ENCODE data around the gene SHD. TPM values are rescaled to one million over a fixed set of nuclear protein-coding genes. Genes with fewer than 3 reads are reported as not detected.

Gene SHD
- total and polyA plus RNA-seq, 2 of the 4 experiments (the other 2 are of a cell fraction), result not detected

GRCh38 chr19:4256563-4256962 is 22.5 kb upstream of the SHD start:
- H3K9me3 ChIP-seq (ENCODE audit: control insufficient read depth, insufficient read depth, low read length), result peaks cover 8% of the 10 kb centered on the region; the same call in 1 of the 2 replicates
- POLR2A ChIA-PET (ENCODE audit: unreplicated experiment), result no interaction called here
- no peak overlapping the region for H3K23ac ChIP-seq (ENCODE audit: low read depth, low read length)
- no TSS peak for BruUV-seq (replicated peaks)
- H4K20me1 ChIP-seq (ENCODE audit: insufficient read depth, low read length), result no peaks in the 10 kb centered on the region
- H3K36me3 ChIP-seq (ENCODE audit: control insufficient read depth, insufficient read depth, low read length), result peaks cover 46% of the 10 kb centered on the region
- H3K9ac ChIP-seq (ENCODE audit: low read depth, low read length), result no peak overlapping the region
- H3K4me2 ChIP-seq (ENCODE audit: low read depth, low read length), result no peak overlapping the region
- no peak overlapping the region for H4K5ac ChIP-seq (ENCODE audit: low read depth, low read length)
- H3K27me3 ChIP-seq (ENCODE audit: control insufficient read depth, insufficient read depth, low read length), result no peaks in the 10 kb centered on the region
- H4K8ac ChIP-seq (ENCODE audit: low read depth in 2 of 2, low read length in 2 of 2), result no peak overlapping the region
- no peak overlapping the region for H3K14ac ChIP-seq (replicated peaks; ENCODE audit: low read depth, low read length)
- H3K18ac ChIP-seq (ENCODE audit: low read depth, low read length), result no peak overlapping the region
- no peak for TF ChIP-seq RCOR1 (IDR thresholded peaks at IDR 0.05; ENCODE audit: insufficient replicate concordance, low read length)
- no peak for TF ChIP-seq ELK1 (IDR thresholded peaks at IDR 0.05; ENCODE audit: borderline replicate concordance, low read depth, low read length)
- TF ChIP-seq BHLHE40 (IDR thresholded peaks at IDR 0.05; ENCODE audit: low read depth, low read length), result no peak
- TF ChIP-seq RAD21 (IDR thresholded peaks at IDR 0.05; ENCODE audit: low read length), result no peak
- no peak for TF ChIP-seq CTCF (conservative IDR thresholded peaks at IDR 0.05; ENCODE audit: low read depth, low read length)
- no peak for TF ChIP-seq SMC3 (IDR thresholded peaks at IDR 0.05; ENCODE audit: low read depth, low read length)
- no peak for TF ChIP-seq MAFK (IDR thresholded peaks at IDR 0.05; ENCODE audit: low read depth, low read length)
- no peak for TF ChIP-seq MXI1 (IDR thresholded peaks at IDR 0.05; ENCODE audit: borderline replicate concordance, low read depth, low read length)
- no peak for TF ChIP-seq MAZ (IDR thresholded peaks at IDR 0.05; ENCODE audit: borderline replicate concordance, low read depth, low read length)
- no peak for TF ChIP-seq USF2 (IDR thresholded peaks at IDR 0.05; ENCODE audit: low read depth, low read length)
- TF ChIP-seq NFE2L2 (IDR thresholded peaks at IDR 0.05; ENCODE audit: low read depth, low read length), result no peak
- TF ChIP-seq POLR2A (IDR thresholded peaks at IDR 0.05; ENCODE audit: low read depth, low read length), result no peak
- TF ChIP-seq RFX5 (IDR thresholded peaks at IDR 0.05; ENCODE audit: low read depth, low read length), result no peak
- no peak for TF ChIP-seq FOS (IDR thresholded peaks at IDR 0.05; ENCODE audit: low read depth, low read length)
- no peak for TF ChIP-seq CEBPB (IDR thresholded peaks at IDR 0.05; ENCODE audit: low read depth, low read length)
- no peak for TF ChIP-seq CHD1 (IDR thresholded peaks at IDR 0.05; ENCODE audit: low read depth, low read length)
- H4K91ac ChIP-seq (ENCODE audit: insufficient read depth, low read depth, low read length), result no peak overlapping the region
- no peak overlapping the region for H3K27ac ChIP-seq (ENCODE audit: insufficient read depth, low read length)
- intact Hi-C loops (cut with micrococcal nuclease) (no loop called here), dilution Hi-C loops (cut with HindIII; ENCODE audit: low sequenced_read_pairs, unreplicated experiment) (no loop called here), in situ Hi-C loops (cut with MboI; ENCODE audit: low sequenced_read_pairs) (no loop called here)
- no peaks in the 10 kb centered on the region for H3K9me1 ChIP-seq (ENCODE audit: insufficient read depth, low read length)
- no CpG with 5 or more reads among the region's 4 CpGs for WGBS, 2 experiments (ENCODE audit: extremely low coverage in 2 of 2, insufficient read length in 1 of 2)
- H2BK20ac ChIP-seq (ENCODE audit: low read depth, low read length), result no peak overlapping the region
- H3K4me1 ChIP-seq (ENCODE audit: control insufficient read depth, insufficient read depth, low read length), result no peaks in the 10 kb centered on the region
- DNase-seq (no peak), ATAC-seq (ENCODE audit: low read depth) (no peak)
- no peak overlapping the region for H2BK15ac ChIP-seq (ENCODE audit: low read depth, low read length)
- no peak overlapping the region for H2AK9ac ChIP-seq (replicated peaks; ENCODE audit: low read depth, low read length, poor library complexity)
- CTCF ChIA-PET, result interaction anchor here (1.1 to 1.9 kb wide), 2 partner anchors 8 to 9 kb away, joined by 3 to 4 read pairs; partner anchors contain the start of gene YJU2
- no peak overlapping the region for H3K56ac ChIP-seq (ENCODE audit: extremely low read depth, insufficient read depth, low read length)
- no peak overlapping the region for H2AK5ac ChIP-seq (ENCODE audit: low read depth, low read length)
- H3K4ac ChIP-seq (ENCODE audit: low read depth, low read length), result no peak overlapping the region
- no peaks in the 10 kb centered on the region for H3K79me1 ChIP-seq (ENCODE audit: low read depth in 1 of 2, low read length in 2 of 2)
- no peak overlapping the region for H2BK120ac ChIP-seq (ENCODE audit: low read depth, low read length)
- no peak overlapping the region for H3K4me3 ChIP-seq (ENCODE audit: insufficient read depth, low read depth, low read length)
- no peak overlapping the region for H2BK5ac ChIP-seq (ENCODE audit: low read depth, low read length, poor library complexity, severe bottlenecking)
- H2AFZ ChIP-seq (replicated peaks; ENCODE audit: low read length, poor library complexity), result no peak overlapping the region
